Measurements from ENCODE around the gene TTLL11.

GRCh38 chr9:121862371-121863332 lies 230.5 kb downstream of the TTLL11 start:
- no peak for TF ChIP-seq CTCF (IDR thresholded peaks at IDR 0.05)
- no peak for TF ChIP-seq POLR2A (IDR thresholded peaks at IDR 0.05)
